Esophagus muscularis mucosa (tissue), 3 donors: Measurements from ENCODE around the gene BMP3.

Experiments used
- POLR2A ChIP-seq: fragments of 450-650 bp; IDR thresholded peaks from one replicate; pipeline ENCODE4 v1.6.1; 2017; ENCODE audit warnings: antibody characterized with exemption, moderate library complexity, mild to moderate bottlenecking, low read depth
- TF ChIP-seq, protein P1 (sequence below), 3 experiments: fragments of 200-600 bp in 2 of 3; fragments of 450-650 bp in 1 of 3; sonication (generic) in 2 of 3; IDR thresholded peaks; one replicate each; pipeline ENCODE4 v1.5.1; 2017 to 2019; ENCODE audit warnings: antibody characterized with exemption in 3 of 3, mild to moderate bottlenecking in 2 of 3, moderate library complexity in 1 of 3

DNA sequence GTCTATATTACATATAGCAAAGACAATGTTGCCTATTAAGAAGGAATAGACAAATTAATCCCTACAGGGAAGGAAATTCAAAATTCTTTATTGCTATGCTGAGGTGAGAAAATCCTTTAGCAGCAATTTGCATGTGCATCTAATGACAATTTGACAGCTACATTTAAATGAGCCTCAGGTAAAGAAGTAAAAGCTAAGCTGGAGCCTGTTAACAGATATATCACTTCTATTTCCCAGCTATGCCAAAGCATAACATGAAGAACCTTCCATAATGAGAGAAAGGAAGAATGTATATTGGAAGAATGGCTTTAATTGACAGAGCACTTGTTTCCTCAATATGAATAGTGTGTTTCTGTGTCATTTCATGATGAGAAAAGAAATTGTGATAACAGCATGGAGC is 71.6 kb downstream of the BMP3 start:
- TF ChIP-seq, protein P1, sequence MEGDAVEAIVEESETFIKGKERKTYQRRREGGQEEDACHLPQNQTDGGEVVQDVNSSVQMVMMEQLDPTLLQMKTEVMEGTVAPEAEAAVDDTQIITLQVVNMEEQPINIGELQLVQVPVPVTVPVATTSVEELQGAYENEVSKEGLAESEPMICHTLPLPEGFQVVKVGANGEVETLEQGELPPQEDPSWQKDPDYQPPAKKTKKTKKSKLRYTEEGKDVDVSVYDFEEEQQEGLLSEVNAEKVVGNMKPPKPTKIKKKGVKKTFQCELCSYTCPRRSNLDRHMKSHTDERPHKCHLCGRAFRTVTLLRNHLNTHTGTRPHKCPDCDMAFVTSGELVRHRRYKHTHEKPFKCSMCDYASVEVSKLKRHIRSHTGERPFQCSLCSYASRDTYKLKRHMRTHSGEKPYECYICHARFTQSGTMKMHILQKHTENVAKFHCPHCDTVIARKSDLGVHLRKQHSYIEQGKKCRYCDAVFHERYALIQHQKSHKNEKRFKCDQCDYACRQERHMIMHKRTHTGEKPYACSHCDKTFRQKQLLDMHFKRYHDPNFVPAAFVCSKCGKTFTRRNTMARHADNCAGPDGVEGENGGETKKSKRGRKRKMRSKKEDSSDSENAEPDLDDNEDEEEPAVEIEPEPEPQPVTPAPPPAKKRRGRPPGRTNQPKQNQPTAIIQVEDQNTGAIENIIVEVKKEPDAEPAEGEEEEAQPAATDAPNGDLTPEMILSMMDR (IDR thresholded peaks at IDR 0.05) = no peak
- no peak for TF ChIP-seq POLR2A
